ENCODE results near the gene AFTPH.
"Not testable (repeated sequence)": the region's sequence is repeated elsewhere in the genome, so short reads cannot be mapped to it uniquely, and the experiment has no call there.

AFTPH gene

DNA sequence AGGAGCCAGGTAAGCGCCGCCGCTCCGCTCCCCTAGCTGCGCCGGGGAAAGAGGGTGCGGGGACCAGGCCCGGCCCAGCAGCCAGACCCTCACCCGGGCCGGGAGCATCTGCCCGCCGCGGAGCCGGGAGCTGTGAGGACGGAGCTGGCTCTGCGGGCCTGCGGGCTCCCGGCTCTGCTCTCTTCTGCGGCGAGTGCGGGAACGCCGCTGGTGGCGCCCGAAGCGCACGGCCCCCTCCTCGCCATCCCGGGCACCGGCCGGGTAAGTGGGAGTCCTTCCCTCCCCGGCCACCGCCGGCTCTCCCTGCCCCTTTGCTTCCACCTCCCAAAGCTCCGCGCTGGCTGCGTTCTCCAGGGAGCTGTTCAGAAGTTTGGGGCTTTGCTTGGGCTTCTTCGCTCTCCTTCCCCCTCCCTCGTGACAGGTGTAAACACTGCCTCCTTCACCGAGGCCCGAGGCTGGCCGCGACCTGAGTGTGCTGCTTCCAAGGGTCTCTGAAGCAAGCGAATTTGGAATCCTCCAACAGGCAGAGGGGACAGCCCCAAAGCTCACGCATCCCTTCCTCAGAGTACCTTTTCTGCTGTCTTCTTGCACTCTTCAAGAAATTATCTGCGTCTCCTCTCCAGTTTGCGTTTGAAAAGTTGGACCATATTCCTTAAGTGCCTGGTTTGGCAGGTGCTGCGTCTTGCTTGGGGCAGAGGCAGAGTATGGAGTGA lies 632 bp downstream of the AFTPH start:
- TF ChIP-seq, protein P1, sequence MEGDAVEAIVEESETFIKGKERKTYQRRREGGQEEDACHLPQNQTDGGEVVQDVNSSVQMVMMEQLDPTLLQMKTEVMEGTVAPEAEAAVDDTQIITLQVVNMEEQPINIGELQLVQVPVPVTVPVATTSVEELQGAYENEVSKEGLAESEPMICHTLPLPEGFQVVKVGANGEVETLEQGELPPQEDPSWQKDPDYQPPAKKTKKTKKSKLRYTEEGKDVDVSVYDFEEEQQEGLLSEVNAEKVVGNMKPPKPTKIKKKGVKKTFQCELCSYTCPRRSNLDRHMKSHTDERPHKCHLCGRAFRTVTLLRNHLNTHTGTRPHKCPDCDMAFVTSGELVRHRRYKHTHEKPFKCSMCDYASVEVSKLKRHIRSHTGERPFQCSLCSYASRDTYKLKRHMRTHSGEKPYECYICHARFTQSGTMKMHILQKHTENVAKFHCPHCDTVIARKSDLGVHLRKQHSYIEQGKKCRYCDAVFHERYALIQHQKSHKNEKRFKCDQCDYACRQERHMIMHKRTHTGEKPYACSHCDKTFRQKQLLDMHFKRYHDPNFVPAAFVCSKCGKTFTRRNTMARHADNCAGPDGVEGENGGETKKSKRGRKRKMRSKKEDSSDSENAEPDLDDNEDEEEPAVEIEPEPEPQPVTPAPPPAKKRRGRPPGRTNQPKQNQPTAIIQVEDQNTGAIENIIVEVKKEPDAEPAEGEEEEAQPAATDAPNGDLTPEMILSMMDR (IDR thresholded peaks at IDR 0.05; ENCODE audit: control insufficient read depth, extremely low read depth, insufficient read depth), result no peak
- no peak for DNase-seq (ENCODE audit: low read depth)
- peak overlapping the region; percentile 62 for H3K4me3 ChIP-seq (ENCODE audit: low read depth, low read length)

DNA sequence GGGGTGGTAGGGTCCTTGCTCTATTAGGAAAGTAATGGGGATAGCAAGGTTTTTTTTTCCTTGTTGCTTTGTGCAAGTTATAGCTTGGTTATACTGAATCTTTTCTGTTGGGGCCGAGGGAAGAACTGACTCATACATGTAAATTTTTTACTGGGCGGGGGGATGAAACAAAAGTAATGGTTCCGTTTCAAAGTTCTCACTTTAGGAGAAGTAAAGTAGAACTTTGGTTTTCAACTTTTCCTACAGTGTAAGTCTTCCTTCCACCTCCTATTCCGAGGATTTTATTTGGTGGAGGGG lies 1.1 kb downstream of the AFTPH start:
- peak overlapping the region; percentile 62 for H3K4me3 ChIP-seq (ENCODE audit: low read depth, low read length)
- no peak for DNase-seq (ENCODE audit: low read depth)
- TF ChIP-seq, protein P1 (IDR thresholded peaks at IDR 0.05; ENCODE audit: control insufficient read depth, extremely low read depth, insufficient read depth), result no peak

DNA sequence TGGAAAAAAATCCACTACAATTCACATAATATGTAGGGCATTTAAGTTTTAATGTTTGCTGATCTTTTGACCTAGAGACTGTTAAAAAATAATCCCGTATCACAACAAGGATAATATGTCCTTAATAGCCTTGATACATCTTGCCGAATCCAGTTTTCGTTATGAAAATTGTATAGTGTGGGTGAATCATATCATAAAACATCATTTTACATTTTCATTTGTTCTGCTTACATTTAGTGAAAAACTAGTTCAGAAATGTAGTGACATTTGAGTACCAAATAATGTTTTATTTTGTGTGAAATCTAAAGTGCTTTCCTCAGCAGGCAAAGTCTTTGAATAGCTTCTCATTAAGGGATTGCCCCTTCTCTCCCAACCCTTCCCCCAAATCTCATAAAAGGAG lies 1.9 kb downstream of the AFTPH start:
- no peak for DNase-seq (ENCODE audit: low read depth)
- H3K4me3 ChIP-seq (ENCODE audit: low read depth, low read length), result peak overlapping the region; percentile 62; the same call in 1 of the 2 replicates
- TF ChIP-seq, protein P1 (IDR thresholded peaks at IDR 0.05; ENCODE audit: control insufficient read depth, extremely low read depth, insufficient read depth), result no peak

DNA sequence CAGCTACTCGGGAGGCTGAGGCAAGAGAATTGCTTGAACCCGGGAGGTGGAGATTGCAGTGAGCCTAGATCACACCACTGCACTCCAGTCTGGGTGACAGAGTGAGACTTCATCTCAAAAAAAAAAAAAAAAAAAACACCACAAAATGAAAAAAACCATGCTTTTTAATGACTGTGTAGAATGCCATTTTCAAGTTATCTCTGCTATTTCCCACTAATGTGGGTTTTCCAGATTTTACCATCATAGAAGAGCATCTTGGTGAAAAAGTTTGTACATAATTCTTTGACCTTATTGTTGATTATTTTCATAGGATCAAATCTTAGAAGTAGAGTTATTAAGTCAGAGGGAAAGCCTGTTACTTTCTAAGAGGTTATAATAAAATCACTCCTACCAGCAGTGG lies 6.8 kb downstream of the AFTPH start:
- not testable (repeated sequence) for H3K4me3 ChIP-seq (ENCODE audit: low read depth, low read length); DNase-seq (ENCODE audit: low read depth)

DNA sequence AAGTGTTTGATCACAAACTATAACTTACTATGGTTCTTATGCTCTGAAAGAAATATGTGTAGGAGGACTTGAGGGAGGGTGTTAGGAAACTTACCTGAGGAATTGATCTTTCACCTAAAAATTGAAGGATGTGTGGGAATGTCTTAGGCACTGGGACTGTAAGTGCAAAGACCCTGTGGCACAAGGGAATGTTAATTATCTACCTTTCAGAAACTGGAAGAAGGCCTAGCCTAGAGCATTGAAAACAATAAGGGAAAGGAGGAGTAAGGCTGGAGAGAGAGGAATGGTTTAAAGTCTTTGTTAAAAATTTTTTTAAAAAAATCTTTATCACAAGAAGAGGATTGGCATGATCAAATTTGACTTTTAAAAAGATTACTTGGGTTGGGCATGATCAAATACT lies 7.9 kb downstream of the AFTPH start:
- TF ChIP-seq, protein P1 (IDR thresholded peaks at IDR 0.05; ENCODE audit: control insufficient read depth, extremely low read depth, insufficient read depth), result no peak
- DNase-seq (ENCODE audit: low read depth), result no peak
- no peak overlapping the region for H3K4me3 ChIP-seq (ENCODE audit: low read depth, low read length)

DNA sequence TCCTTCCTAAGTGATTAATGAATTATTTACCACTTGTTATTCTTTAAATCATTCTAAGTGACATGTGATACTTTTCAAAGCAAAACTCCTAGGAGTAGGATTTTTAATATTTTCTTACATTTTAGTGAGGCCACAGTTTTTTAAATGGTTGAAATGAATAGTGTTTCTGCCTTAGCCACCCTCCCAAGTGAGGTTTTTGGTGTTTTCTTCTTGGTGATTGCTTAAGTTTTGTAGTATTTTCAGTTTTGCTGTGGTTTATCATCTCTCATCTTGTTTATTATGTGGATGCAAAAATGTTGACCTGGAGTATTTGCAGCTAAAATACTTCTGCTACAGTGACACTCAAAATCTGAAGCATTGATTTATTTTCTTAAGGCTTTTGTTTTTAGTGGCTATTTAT lies 9.8 kb downstream of the AFTPH start:
- TF ChIP-seq, protein P1 (IDR thresholded peaks at IDR 0.05; ENCODE audit: control insufficient read depth, extremely low read depth, insufficient read depth), result no peak

DNA sequence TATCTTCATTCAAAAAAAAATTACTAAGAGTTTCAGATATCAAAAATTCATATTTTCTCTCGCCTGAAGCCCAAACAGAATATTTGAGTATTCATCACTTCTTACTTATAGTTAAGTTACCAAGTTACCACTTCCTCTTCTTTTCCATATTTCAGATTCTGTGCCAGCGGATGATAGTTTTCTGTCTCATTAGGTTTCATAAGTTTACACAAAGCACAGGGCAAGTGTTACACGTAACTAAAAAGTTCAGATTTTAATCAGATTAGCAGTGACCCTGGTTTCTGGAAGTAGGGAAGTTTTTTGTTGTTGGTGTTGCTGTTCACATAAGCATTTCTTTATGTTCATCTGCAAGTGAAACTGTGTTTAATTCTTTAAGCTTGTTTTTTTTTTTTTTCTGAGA lies 10.2 kb downstream of the AFTPH start:
- no peak overlapping the region for H3K4me3 ChIP-seq (ENCODE audit: low read depth, low read length)
- DNase-seq (ENCODE audit: low read depth), result no peak
- TF ChIP-seq, protein P1 (IDR thresholded peaks at IDR 0.05; ENCODE audit: control insufficient read depth, extremely low read depth, insufficient read depth), result no peak

More for the DNA sequence above, 9.8 kb downstream of the AFTPH start:
- no peak overlapping the region for H3K4me3 ChIP-seq (ENCODE audit: low read depth, low read length)
- no peak for DNase-seq (ENCODE audit: low read depth)
